D721Med (cell line): ENCODE measurements around the gene USP33.
A peak's percentile ranks its signal among the peaks of the same experiment; 100 is the strongest.
"Not testable (repeated sequence)": the region's sequence is repeated elsewhere in the genome, so short reads cannot be mapped to it uniquely, and the experiment has no call there.

Source experiments
- DNase-seq: peaks from one replicate; pipeline ENCODE4 v3.0.0; 2011; ENCODE audit warnings: low spot score; ENCODE audit not compliant: insufficient read length
- FAIRE-seq: peaks from 2 replicates; lab custom pipeline; 2011; peaks lifted over from hg19 to GRCh38; lab: Jason Lieb, UNC
- CTCF ChIP-seq: IDR thresholded peaks from 2 replicates; pipeline ENCODE4 v1.5.1; 2012; ENCODE audit warnings: mild to moderate bottlenecking, control low read depth; ENCODE audit not compliant: insufficient read depth; ENCODE audit errors: missing control alignments

USP33 gene

DNA sequence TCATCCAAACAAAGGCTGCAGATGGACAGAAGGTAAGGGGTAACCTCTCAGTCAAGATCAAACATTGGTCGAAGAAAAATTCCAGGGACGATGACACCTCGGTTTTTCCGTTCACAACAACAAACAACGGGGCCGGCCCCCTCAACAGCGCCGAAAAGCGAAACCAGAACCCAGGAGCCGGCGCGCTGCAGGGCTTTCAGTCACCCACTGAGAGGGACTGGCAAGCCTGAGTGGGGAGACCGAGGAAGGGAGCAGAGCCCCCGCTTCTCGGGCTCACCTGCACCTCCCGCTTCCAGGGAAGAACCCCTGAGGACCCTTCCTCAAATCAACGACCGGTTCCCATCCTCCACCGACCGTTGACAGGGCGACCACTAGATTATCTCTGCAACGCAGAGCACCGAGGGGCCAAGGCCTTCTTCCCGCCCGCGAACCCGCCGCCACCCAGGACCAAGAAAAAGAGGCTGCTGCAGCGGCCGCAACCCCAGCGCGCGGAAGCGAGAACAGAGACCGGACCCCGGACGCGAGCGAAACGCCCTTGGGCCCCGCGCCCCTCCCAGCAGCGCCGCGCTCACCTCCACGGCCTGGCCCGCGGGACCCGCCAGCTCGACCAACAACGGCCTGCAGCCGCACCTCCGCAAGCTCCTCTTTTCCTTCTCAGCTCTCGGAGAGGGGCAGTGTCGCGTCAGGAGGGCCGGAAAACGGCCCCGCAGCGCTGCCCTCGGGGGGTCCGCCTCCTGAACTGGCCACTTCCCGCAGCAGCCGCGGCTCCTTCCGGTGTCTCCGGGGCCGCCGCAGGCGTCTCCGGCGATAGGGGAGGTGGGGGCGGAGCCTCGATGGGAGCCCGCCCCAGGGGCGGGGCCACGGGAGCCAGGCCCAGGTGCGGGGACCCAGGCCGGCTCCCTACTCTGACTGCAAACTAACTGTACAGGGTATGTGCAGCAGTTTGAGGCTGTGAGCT lies at the start of gene USP33:
USP33 (minus strand) TSS at position 782 of the 958 bp plus-strand sequence. CDS start 18,155 bp downstream, outside the sequence.
- no peak for FAIRE-seq
- TF ChIP-seq CTCF: no peak
- DNase-seq: peak; percentile 41

DNA sequence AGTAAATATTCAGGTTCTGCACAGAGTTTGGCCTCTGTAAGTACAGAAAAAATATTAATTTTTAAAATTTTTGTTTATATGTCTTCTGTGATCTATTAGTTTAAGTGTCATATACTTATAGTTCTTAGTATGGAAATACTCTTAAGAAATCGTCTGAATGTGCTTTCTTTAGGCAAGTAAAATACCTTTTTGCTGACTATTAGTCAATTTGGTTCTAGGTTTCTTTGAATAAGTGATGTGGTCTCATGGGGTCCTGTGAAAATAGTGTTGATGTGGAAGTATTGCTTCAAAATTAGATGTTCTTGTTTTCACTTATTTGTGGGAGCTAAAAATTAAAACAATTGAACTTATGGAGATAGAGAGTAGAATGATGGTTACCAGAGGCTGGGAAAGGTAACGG lies 43.7 kb upstream of the USP33 start:
- FAIRE-seq: no peak
- no peak for DNase-seq
- no peak for TF ChIP-seq CTCF

GRCh38 chr1:77802026-77802425 lies 42.4 kb upstream of the USP33 start:
- DNase-seq (no peak), FAIRE-seq (no peak)
- no peak for TF ChIP-seq CTCF

GRCh38 chr1:77797991-77798390 lies 38.3 kb upstream of the USP33 start:
- DNase-seq: no peak
- no peak for FAIRE-seq
- no peak for TF ChIP-seq CTCF

DNA sequence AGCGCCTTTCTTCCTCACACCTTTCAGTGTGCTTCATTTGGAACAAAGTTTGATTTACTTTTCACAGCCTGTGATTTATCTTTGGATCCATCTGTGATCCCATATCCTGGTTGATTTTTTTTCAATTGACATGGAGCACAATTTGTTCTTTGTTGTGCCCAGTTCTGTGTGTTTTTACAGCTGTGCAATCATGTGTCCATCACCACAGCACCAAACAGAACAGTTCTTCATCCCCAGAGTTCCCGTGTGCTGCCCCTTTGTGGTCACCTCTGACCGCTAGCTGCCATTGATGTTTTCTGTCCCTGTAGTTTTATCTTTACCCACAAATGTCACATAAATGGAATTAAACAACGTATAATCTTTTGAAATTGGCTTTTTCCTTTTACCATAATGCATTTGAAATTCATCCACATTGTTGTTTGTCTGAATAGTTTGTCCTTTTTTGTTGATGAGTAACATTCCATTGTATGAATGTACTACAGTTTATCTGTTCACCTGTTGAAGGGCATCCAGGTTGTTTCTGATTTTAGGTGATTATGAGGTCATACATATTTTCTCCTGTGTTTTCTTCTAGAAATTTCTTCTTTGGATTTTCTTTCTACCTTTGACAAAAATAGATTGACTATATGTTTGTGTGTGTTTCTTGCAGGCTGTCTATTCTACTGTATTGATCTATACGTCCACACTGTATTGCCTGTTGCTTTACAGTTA lies 37.2 kb upstream of the USP33 start:
- DNase-seq (no peak), FAIRE-seq (no peak)
- no peak for TF ChIP-seq CTCF

GRCh38 chr1:77794550-77794949 lies 34.9 kb upstream of the USP33 start:
- no peak for FAIRE-seq
- no peak for TF ChIP-seq CTCF
- DNase-seq: no peak

DNA sequence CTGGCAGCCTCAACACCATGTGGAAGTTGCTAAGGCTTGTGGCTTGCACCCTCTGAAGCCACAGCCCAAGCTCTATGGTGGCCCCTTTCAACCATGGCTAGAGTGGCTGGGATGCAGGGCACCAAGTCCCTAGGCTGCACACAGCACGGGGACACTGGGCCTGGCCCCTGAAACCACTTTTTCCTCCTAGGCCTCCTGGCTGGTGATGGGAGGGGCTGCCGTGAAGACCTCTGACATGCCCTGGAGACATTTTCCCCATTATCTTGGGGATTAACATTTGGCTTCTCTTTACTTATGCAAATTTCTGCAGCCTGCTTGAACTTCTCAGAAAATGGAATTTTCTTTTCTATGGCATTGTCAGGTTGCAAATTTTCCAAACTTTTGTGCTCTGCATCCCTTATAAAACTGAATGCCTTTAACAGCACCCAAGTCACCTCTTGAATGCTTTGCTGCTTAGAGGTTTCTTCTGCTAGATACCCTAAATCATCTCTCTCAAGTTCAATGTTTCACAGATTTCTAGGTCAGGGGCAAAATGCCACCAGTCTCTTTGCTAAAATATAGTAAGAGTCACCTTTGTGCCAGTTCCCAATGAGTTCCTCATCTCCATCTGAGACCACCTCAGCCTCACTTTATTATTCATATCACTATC lies 26.6 kb upstream of the USP33 start:
- not testable (repeated sequence) for DNase-seq, FAIRE-seq
